Measurements from ENCODE around the gene EMD.

DNA sequence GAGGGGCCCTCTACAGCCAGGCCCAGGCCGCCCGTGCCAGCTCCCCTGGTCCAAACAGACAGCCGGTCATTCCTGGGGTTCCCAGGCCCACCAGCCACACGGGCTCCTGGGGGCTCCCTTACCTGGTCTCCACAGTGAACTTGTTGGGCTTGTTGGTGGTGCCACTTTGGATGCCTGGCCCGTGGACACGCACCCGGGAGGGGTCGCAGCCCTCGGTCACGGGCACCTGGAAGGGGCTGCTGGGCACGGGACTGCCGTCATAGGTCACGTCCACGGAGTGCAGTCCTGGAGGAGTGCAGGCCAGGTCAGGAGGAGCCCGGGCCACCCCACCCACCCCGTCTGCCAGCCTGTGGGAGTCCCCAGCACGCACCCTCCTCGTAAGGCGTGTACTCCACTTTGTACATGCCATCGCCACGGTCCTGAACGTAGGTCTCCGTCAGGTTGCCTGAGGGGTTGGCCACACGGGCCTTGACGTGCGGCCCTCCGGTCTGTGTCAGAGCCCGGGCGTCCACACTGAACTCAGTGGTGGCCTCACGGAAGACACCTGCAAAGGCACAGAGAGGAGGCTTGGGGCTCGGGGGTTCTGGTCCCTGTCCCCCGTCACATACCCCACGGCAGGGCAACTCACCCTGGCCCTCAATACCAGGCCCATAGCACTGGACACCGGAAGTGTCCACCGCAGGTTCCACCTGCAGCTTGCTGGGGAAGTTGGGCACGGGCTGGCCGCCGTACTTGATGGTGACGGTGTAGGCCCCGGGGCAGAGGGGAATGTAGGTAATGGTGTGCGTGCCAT, 19.5 kb upstream of the EMD start:
- TF ChIP-seq, protein P1, sequence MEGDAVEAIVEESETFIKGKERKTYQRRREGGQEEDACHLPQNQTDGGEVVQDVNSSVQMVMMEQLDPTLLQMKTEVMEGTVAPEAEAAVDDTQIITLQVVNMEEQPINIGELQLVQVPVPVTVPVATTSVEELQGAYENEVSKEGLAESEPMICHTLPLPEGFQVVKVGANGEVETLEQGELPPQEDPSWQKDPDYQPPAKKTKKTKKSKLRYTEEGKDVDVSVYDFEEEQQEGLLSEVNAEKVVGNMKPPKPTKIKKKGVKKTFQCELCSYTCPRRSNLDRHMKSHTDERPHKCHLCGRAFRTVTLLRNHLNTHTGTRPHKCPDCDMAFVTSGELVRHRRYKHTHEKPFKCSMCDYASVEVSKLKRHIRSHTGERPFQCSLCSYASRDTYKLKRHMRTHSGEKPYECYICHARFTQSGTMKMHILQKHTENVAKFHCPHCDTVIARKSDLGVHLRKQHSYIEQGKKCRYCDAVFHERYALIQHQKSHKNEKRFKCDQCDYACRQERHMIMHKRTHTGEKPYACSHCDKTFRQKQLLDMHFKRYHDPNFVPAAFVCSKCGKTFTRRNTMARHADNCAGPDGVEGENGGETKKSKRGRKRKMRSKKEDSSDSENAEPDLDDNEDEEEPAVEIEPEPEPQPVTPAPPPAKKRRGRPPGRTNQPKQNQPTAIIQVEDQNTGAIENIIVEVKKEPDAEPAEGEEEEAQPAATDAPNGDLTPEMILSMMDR (IDR thresholded peaks at IDR 0.05) = no peak
- no peak for TF ChIP-seq ZFX (IDR thresholded peaks at IDR 0.05; ENCODE audit: borderline replicate concordance)
